ENCODE data around the gene SLC43A1.
"Not testable (repeated sequence)": the region's sequence is repeated elsewhere in the genome, so short reads cannot be mapped to it uniquely, and the experiment has no call there.

The SLC43A1 gene

GRCh38 chr11:57515332-57516060 is at the start of gene SLC43A1:
Gene SLC43A1 (minus strand): TSS chr11:57515702. CDS start chr11:57514111, 1,591 bp downstream.
- peak; percentile 57 for DNase-seq

- DNase-seq: no peak
Measured at GRCh38 chr11:57562596-57562995, 47.1 kb upstream of the SLC43A1 start.

GRCh38 chr11:57560146-57560545 is 44.6 kb upstream of the SLC43A1 start:
- DNase-seq: no peak

GRCh38 chr11:57556041-57556440 is 40.5 kb upstream of the SLC43A1 start:
- DNase-seq: no peak

GRCh38 chr11:57555393-57555792 is 39.9 kb upstream of the SLC43A1 start:
- DNase-seq: no peak

- no peak for DNase-seq
Measured at GRCh38 chr11:57552479-57552878, 37.0 kb upstream of the SLC43A1 start.

- DNase-seq: no peak
Measured at GRCh38 chr11:57551941-57552340, 36.4 kb upstream of the SLC43A1 start.

- no peak for DNase-seq
Measured at GRCh38 chr11:57549983-57550382, 34.5 kb upstream of the SLC43A1 start.

- no peak for DNase-seq
Measured at GRCh38 chr11:57547854-57548377, 32.4 kb upstream of the SLC43A1 start.

- DNase-seq: no peak
Measured at GRCh38 chr11:57546869-57547475, 31.5 kb upstream of the SLC43A1 start.

- DNase-seq: no peak
Measured at GRCh38 chr11:57546451-57546850, 30.9 kb upstream of the SLC43A1 start.

GRCh38 chr11:57545883-57546282 is 30.4 kb upstream of the SLC43A1 start:
- no peak for DNase-seq

- DNase-seq: no peak
Measured at GRCh38 chr11:57544566-57544965, 29.1 kb upstream of the SLC43A1 start.

GRCh38 chr11:57543593-57543992 is 28.1 kb upstream of the SLC43A1 start:
- DNase-seq: no peak

GRCh38 chr11:57542582-57542981 is 27.1 kb upstream of the SLC43A1 start:
- no peak for DNase-seq

- no peak for DNase-seq
Measured at GRCh38 chr11:57541169-57541568, 25.7 kb upstream of the SLC43A1 start.

GRCh38 chr11:57539342-57539741 is 23.8 kb upstream of the SLC43A1 start:
- DNase-seq: no peak

- DNase-seq: no peak
Measured at GRCh38 chr11:57536947-57537619, 21.6 kb upstream of the SLC43A1 start, which contains the start of gene SMTNL1. Gene SMTNL1 (plus strand): TSS chr11:57537595. CDS start chr11:57542643, 5,048 bp downstream.

- not testable (repeated sequence) for DNase-seq
Measured at GRCh38 chr11:57534449-57534848, 18.9 kb upstream of the SLC43A1 start.

- peak; percentile 79 for DNase-seq
Measured at GRCh38 chr11:57530596-57531507, 15.3 kb upstream of the SLC43A1 start, which contains the start of gene TIMM10. Gene TIMM10 (minus strand): TSS chr11:57530754. CDS start chr11:57530189, 565 bp downstream.

GRCh38 chr11:57530215-57530595 is 14.7 kb upstream of the SLC43A1 start:
- no peak for DNase-seq

GRCh38 chr11:57529012-57529411 is 13.5 kb upstream of the SLC43A1 start:
- DNase-seq: no peak
